Muscle layer of colon (tissue), 2 donors: ENCODE measurements around the gene RCBTB2.

Source experiments
- H3K27ac ChIP-seq: one replicate; pipeline ENCODE4 v1.7.0; 2013; ENCODE audit warnings: low read depth, mild to moderate bottlenecking, low read length, moderate library complexity
- H3K27me3 ChIP-seq, 2 donors: one replicate each; pipeline ENCODE4 v1.7.0; 2013; ENCODE audit warnings: low read length in 2 of 2, mild to moderate bottlenecking in 2 of 2; ENCODE audit not compliant: insufficient read depth in 2 of 2, control insufficient read depth in 1 of 2
- H3K36me3 ChIP-seq: one replicate; pipeline ENCODE4 v1.7.0; 2013; ENCODE audit warnings: mild to moderate bottlenecking, low read length; ENCODE audit not compliant: insufficient read depth
- H3K4me1 ChIP-seq: one replicate; pipeline ENCODE4 v1.7.0; 2013; ENCODE audit warnings: mild to moderate bottlenecking, low read length; ENCODE audit not compliant: insufficient read depth
- H3K4me3 ChIP-seq, 2 donors: one replicate each; pipeline ENCODE4 v1.7.0; 2013; ENCODE audit warnings: low read length in 2 of 2, low read depth in 1 of 2, mild to moderate bottlenecking in 1 of 2, moderate library complexity in 1 of 2
- H3K9ac ChIP-seq: one replicate; pipeline ENCODE4 v1.7.0; 2013; ENCODE audit warnings: low read length
- H3K9me3 ChIP-seq: one replicate; pipeline ENCODE4 v1.7.0; 2013; ENCODE audit warnings: mild to moderate bottlenecking, low read length
- donor health status: abdominal sarcoma.
- donor health status: Adenocarcinoma of cecum.

The RCBTB2 gene

GRCh38 chr13:48518083-48518482 is 14.8 kb downstream of the RCBTB2 start:
- no peak overlapping the region for H3K4me3 ChIP-seq
- H3K27me3 ChIP-seq = no peaks in the 10 kb centered on the region
- H3K9ac ChIP-seq = no peak overlapping the region
- H3K27ac ChIP-seq = no peak overlapping the region
- no peaks in the 10 kb centered on the region for H3K4me1 ChIP-seq
- no peaks in the 10 kb centered on the region for H3K36me3 ChIP-seq
- no peaks in the 10 kb centered on the region for H3K9me3 ChIP-seq

- no peak overlapping the region for H3K27ac ChIP-seq
- H3K9ac ChIP-seq = no peak overlapping the region
- H3K36me3 ChIP-seq = no peaks in the 10 kb centered on the region
- H3K27me3 ChIP-seq = no peaks in the 10 kb centered on the region
- H3K4me3 ChIP-seq = no peak overlapping the region
- H3K9me3 ChIP-seq = no peaks in the 10 kb centered on the region
- no peaks in the 10 kb centered on the region for H3K4me1 ChIP-seq
Measured at GRCh38 chr13:48515732-48516131, 17.1 kb downstream of the RCBTB2 start.

GRCh38 chr13:48514793-48515192 is 18.1 kb downstream of the RCBTB2 start:
- no peak overlapping the region for H3K9ac ChIP-seq
- no peaks in the 10 kb centered on the region for H3K36me3 ChIP-seq
- H3K27me3 ChIP-seq = no peaks in the 10 kb centered on the region
- H3K9me3 ChIP-seq = no peaks in the 10 kb centered on the region
- H3K4me1 ChIP-seq = no peaks in the 10 kb centered on the region
- no peak overlapping the region for H3K27ac ChIP-seq
- no peak overlapping the region for H3K4me3 ChIP-seq

- peaks cover 7% of the 10 kb centered on the region for H3K4me1 ChIP-seq
- H3K9me3 ChIP-seq = no peaks in the 10 kb centered on the region
- no peaks in the 10 kb centered on the region for H3K27me3 ChIP-seq
- no peak overlapping the region for H3K4me3 ChIP-seq
- H3K36me3 ChIP-seq = no peaks in the 10 kb centered on the region
- H3K9ac ChIP-seq = no peak overlapping the region
- no peak overlapping the region for H3K27ac ChIP-seq
Measured at GRCh38 chr13:48511621-48512230, 21.2 kb downstream of the RCBTB2 start.

GRCh38 chr13:48510698-48511097 is 22.2 kb downstream of the RCBTB2 start:
- Histone ChIP-seq H3K27ac (no peak overlapping the region), H3K27me3 (no peaks in the 10 kb centered on the region), H3K9ac (no peak overlapping the region), H3K4me1 (peaks cover 7% of the 10 kb centered on the region), H3K9me3 (no peaks in the 10 kb centered on the region), H3K4me3 (no peak overlapping the region), H3K36me3 (no peaks in the 10 kb centered on the region)

GRCh38 chr13:48508011-48508410 is 24.9 kb downstream of the RCBTB2 start:
- Histone ChIP-seq H3K4me1 (peaks cover 7% of the 10 kb centered on the region), H3K36me3 (no peaks in the 10 kb centered on the region), H3K9ac (no peak overlapping the region), H3K9me3 (no peaks in the 10 kb centered on the region), H3K27me3 (no peaks in the 10 kb centered on the region), H3K27ac (no peak overlapping the region), H3K4me3 (no peak overlapping the region)

GRCh38 chr13:48507021-48507420 is 25.9 kb downstream of the RCBTB2 start:
- no peaks in the 10 kb centered on the region for H3K36me3 ChIP-seq
- H3K27ac ChIP-seq = no peak overlapping the region
- H3K27me3 ChIP-seq = no peaks in the 10 kb centered on the region
- peaks cover 7% of the 10 kb centered on the region for H3K4me1 ChIP-seq
- no peaks in the 10 kb centered on the region for H3K9me3 ChIP-seq
- no peak overlapping the region for H3K4me3 ChIP-seq
- H3K9ac ChIP-seq = no peak overlapping the region

- no peak overlapping the region for H3K4me3 ChIP-seq
- no peaks in the 10 kb centered on the region for H3K36me3 ChIP-seq
- H3K27ac ChIP-seq = no peak overlapping the region
- H3K9ac ChIP-seq = no peak overlapping the region
- H3K27me3 ChIP-seq = no peaks in the 10 kb centered on the region
- peaks cover 7% of the 10 kb centered on the region for H3K4me1 ChIP-seq
- no peaks in the 10 kb centered on the region for H3K9me3 ChIP-seq
Measured at GRCh38 chr13:48506092-48506701, 26.7 kb downstream of the RCBTB2 start.

GRCh38 chr13:48505597-48506091 is 27.2 kb downstream of the RCBTB2 start:
- H3K4me3 ChIP-seq = no peak overlapping the region
- no peaks in the 10 kb centered on the region for H3K36me3 ChIP-seq
- H3K4me1 ChIP-seq = peaks cover 7% of the 10 kb centered on the region
- no peaks in the 10 kb centered on the region for H3K27me3 ChIP-seq
- H3K27ac ChIP-seq = no peak overlapping the region
- H3K9me3 ChIP-seq = no peaks in the 10 kb centered on the region
- H3K9ac ChIP-seq = no peak overlapping the region

GRCh38 chr13:48505012-48505411 is 27.9 kb downstream of the RCBTB2 start:
- Histone ChIP-seq H3K36me3 (no peaks in the 10 kb centered on the region), H3K9me3 (no peaks in the 10 kb centered on the region), H3K27ac (no peak overlapping the region), H3K9ac (no peak overlapping the region), H3K27me3 (no peaks in the 10 kb centered on the region), H3K4me1 (peaks cover 7% of the 10 kb centered on the region), H3K4me3 (no peak overlapping the region)

- H3K4me3 ChIP-seq = no peak overlapping the region
- peaks cover 7% of the 10 kb centered on the region for H3K4me1 ChIP-seq
- H3K27me3 ChIP-seq = no peaks in the 10 kb centered on the region
- no peaks in the 10 kb centered on the region for H3K9me3 ChIP-seq
- H3K9ac ChIP-seq = no peak overlapping the region
- no peak overlapping the region for H3K27ac ChIP-seq
- no peaks in the 10 kb centered on the region for H3K36me3 ChIP-seq
Measured at GRCh38 chr13:48504606-48505005, 28.3 kb downstream of the RCBTB2 start.
